GM10266 (cell line): Measurements from ENCODE around the gene PICALM.

Experiments
- DNase-seq: peaks from one replicate; pipeline ENCODE4 v3.0.0; 2012; ENCODE audit errors: extremely low spot score
- CTCF ChIP-seq: IDR thresholded peaks from 2 replicates; pipeline ENCODE4 v1.5.1; 2012; ENCODE audit warnings: mild to moderate bottlenecking, low read depth; ENCODE audit not compliant: control insufficient read depth, insufficient read depth; ENCODE audit errors: missing control alignments

The PICALM gene

GRCh38 chr11:86013713-86014112, 55.2 kb downstream of the PICALM start:
- no peak for TF ChIP-seq CTCF
- no peak for DNase-seq

- TF ChIP-seq CTCF, result no peak
Observed at GRCh38 chr11:86011175-86011574, 57.7 kb downstream of the PICALM start.

GRCh38 chr11:86003654-86004053, 65.2 kb downstream of the PICALM start:
- no peak for DNase-seq
- no peak for TF ChIP-seq CTCF

More at GRCh38 chr11:86011175-86011574, 57.7 kb downstream of the PICALM start:
- no peak for DNase-seq

GRCh38 chr11:86002431-86002830, 66.5 kb downstream of the PICALM start:
- no peak for TF ChIP-seq CTCF
- no peak for DNase-seq

GRCh38 chr11:85991508-85991907, 77.4 kb downstream of the PICALM start:
- DNase-seq, result no peak
- no peak for TF ChIP-seq CTCF

GRCh38 chr11:85989746-85990145, 79.1 kb downstream of the PICALM start:
- no peak for TF ChIP-seq CTCF
- DNase-seq, result no peak

GRCh38 chr11:85988780-85989179, 80.1 kb downstream of the PICALM start:
- peak; percentile 9 for DNase-seq

More at GRCh38 chr11:85988780-85989179, 80.1 kb downstream of the PICALM start:
- no peak for TF ChIP-seq CTCF
